ENCODE results near the gene CFAP46.

DNA sequence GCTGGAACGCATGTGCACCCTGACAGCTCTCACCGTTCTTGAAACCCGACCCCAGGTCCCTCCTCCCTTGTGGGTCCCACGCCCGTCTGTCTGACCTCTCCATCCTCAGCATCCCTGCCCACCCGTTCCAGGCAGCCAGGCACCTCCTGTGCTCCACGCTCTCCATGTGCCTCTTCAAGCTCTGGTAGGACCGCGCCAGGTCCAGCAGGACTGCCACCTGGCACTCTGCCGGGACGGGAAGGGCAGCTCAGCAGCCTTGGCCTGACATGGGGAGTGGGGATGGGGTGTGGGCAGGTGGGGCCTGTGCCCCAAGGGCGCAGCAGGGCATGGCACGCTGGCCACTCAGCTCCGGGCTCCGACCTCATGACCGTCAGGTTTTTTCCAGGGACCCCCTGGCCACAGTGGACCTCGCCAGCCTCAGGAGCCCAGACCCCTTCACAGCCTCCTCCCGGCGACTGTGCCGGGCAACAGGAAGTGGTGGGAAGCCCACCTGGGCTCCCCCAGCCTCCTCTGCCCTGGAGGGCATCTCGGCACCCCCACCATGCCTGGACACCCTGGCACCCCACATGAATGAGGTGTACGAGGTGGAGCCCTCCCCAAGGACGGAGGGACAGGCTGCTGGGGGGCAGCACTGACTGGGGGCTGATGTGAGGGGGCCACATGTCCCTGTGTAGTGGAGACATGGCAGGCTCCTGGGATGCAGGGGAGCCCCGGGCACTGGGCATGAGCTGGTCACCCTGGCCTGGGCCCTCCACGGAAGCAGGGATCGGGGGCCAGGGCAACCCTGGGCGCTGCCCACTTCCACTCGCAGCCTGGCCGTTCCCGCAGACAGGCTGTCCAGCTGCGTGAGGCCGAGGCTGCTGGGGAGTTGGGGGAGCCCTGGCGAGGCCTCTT lies 131.3 kb downstream of the CFAP46 start:
- TF ChIP-seq YY1 (IDR thresholded peaks at IDR 0.05; ENCODE audit: insufficient read depth, insufficient read length): no peak
- no peak for TF ChIP-seq SUZ12 (IDR thresholded peaks at IDR 0.05; ENCODE audit: extremely low read depth, insufficient read depth, insufficient read length)
- no peak for TF ChIP-seq ZNF274 (IDR thresholded peaks at IDR 0.05; ENCODE audit: low read depth, low read length)
